Posterior vena cava (tissue), 2 donors: ENCODE data around the gene TSHZ1. TPM values are rescaled to one million over a fixed set of nuclear protein-coding genes. Genes with fewer than 3 reads are reported as not detected.
"Not testable (repeated sequence)": the region's sequence is repeated elsewhere in the genome, so short reads cannot be mapped to it uniquely, and the experiment has no call there.

Experiments
- DNase-seq: peaks from one replicate; pipeline ENCODE4 v3.0.0-alpha.2; 2020; ENCODE audit warnings: low spot score
- intact Hi-C, 2 donors: fragments of 100-400 bp; cut with DNase I; formaldehyde crosslinking; loops; one replicate each; pipeline versions ENCODE4 v1.14.1 to v1.14.2; 2022 to 2023
- total RNA-seq, 2 donors: library from RNA; stranded (reverse); fragmentation: NEBNext Ultra II Directional; extraction: Animal tissue kit (Norgen Biotek cat#: 25700); gene quantifications; one replicate each; pipeline ENCODE4 v1.2.1, GENCODE V29; 2021
- donor health status: DM: yes; HTN: yes; CAD: no.
- donor health status: DM: yes; HTN: yes; CAD: no.

The TSHZ1 gene
- total RNA-seq, 2 donors from 2014 or later: 18.5 to 19.0 TPM

DNA sequence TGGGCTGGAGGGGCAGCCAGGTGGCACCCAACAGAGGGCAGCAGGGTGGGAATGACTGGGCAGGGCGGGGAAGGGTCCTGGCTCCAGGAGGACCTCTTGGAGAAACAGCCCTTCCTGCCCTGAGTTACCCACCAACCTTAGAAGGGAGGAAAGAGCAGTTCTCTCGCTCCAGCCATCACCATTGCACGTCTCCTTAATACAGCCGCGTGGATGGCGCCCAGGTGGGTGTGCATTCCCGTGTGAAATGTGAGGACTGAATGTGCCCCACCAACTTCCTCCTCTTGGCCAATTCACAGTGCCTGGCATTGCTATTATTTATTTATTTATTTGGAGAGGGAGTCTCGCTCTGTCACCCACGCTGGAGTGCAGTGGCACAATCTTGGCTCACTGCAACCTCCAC is 109.9 kb downstream of the TSHZ1 start:
- intact Hi-C loops: loop anchor here in 1 of 2 donors (10.0 kb wide), 1 partner anchor 126 kb away; no protein-coding TSS in a partner anchor
- no peak for DNase-seq

DNA sequence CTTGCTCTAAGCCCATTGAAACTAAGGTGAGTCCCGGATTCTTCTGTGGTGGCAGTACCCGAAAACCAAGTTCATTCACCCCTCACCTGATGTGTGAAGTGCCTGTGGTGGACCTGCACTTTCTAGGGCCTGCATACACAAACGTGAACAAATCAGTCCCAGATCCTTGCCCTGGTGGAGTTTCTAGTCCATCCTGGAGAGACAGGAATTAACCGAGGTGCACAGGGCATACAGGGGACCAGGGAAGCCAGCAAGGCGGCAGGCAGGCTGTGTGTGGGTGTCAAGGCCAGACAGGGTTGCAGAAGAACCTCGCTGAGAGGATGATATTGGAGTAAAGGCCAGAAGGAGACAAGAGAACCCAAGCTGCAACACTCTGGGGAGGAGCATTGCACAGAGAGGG is 110.8 kb downstream of the TSHZ1 start:
- DNase-seq: no peak

DNA sequence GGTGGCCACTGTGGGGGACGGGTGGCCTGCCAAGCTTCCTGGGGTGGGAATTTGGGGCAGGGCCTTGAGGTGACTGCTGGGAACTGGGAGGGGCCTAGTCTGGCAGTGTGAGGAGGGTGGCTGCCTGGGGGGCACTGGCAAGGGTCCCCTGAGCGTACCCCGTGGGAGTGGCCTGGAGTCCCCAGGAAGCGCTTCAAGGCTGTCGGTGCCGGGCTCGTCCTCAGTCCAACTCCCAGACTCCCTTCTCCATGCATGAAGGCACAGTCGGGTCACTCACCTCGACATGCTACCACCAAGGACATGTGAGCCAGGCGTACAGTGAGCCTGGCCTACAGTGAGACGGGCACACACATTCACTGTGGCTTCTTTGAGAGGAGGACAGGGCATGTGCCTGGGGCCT is 111.6 kb downstream of the TSHZ1 start:
- intact Hi-C loops: loop anchor here in 1 of 2 donors (10.0 kb wide), 1 partner anchor 127 kb away; no protein-coding TSS in a partner anchor
- DNase-seq: no peak

More for the DNA sequence above, 110.8 kb downstream of the TSHZ1 start:
- intact Hi-C loops: loop anchor here in 1 of 2 donors (10.0 kb wide), 1 partner anchor 127 kb away; no protein-coding TSS in a partner anchor

DNA sequence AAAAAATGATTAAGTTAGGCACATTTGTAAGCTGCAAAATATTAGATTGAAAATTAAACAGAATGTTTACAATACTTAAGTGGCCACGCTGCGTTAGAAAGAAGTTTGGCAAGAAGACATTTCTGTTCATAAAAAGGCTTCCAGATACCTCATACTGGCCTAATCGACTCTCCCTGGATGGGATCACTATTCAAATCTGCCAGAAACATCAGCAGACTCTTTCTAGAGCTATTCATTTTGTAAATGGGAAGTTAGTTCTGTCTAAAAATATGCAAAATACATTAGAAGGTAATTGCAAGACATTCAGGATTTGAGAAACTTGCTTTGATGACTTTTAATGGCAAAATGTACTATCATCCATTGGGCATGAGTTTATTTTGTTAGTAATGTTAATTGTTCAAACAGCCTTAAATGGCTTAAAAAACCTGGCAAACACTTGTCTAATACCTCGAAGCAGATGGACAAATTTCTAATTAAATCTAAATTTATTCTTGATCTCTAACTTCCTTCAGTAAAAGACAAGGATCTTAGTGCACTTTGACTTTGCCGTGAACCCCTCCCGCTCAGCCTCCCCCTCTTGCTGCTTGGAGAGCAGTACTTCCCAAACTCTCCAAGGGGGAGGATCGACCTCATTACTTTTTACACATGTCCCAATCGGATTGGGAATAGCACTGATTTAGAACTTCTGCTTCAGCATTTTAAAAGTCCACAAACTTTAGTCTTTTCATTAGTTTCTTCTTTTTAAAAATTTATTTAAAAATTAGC is 113.4 kb downstream of the TSHZ1 start:
- DNase-seq: no peak
- intact Hi-C loops: loop anchor here in 1 of 2 donors (10.0 kb wide), 1 partner anchor 129 kb away; no protein-coding TSS in a partner anchor

DNA sequence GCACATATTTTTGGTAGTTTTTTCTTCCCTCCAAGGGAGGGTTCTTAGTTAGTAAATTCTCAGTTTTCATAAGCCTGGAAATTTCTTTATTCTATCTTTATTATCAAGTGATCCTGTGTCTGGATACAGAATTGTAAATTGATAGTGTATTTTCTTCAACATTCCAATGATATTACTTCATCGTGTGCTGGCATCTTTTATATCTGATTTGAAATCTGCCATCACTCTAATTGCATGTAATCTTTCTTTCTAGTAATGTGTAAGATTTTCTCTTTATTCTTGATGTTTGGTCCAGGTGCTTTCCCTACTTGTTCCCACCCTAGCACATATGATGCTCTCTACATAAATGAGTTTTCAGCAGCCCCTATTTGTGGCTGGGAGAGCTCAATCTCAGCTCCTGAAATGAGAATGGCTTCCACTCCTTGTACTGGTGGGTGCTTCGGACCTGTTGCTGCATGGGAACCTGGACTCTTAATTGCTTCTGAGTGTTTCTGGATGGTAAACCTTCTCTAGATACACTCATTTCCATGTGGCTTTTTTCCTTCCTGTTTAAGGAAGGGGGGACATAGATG is 114.2 kb downstream of the TSHZ1 start:
- DNase-seq: no peak
- intact Hi-C loops: loop anchor here in 1 of 2 donors (10.0 kb wide), 1 partner anchor 130 kb away; no protein-coding TSS in a partner anchor

DNA sequence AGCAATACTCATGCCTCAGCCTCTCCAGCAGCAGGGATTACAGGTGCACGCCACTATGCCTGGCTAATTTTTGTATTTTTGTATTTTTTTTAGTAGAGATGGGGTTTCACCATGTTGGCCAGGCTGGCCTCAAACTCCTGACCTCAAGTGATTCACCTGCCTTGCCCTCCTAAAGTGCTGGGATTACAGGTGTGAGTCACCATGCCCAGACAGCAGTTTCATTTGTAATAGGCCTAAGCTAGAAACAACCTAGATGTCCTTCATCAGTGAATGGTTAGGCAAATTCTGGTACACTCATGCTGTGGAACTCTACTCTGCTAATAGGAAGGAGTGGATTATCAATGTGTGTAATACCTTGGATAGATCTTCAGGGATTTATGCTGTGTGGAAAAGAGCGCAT is 119.2 kb downstream of the TSHZ1 start:
- intact Hi-C loops: loop anchor here in 1 of 2 donors (10.0 kb wide), 1 partner anchor 135 kb away; no protein-coding TSS in a partner anchor
- DNase-seq: not testable (repeated sequence)

DNA sequence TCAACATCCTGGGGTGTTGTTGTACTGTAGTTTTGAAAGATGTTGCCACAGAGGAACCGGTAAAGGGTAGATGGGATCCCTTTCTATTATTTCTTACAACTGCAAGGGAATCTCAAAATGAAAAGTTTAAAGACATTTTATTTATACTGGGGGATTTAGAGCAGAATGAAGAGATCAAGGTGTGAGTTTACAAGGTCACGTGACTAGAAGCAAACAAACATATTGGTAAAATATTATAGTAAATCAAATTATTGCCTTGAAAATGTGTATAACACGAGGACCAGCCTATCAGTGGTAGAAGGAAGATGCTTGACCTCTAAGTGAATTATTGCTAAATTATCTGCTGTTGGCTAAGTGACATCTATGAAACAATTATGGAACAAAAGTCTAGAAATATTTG is 119.7 kb downstream of the TSHZ1 start:
- intact Hi-C loops: no loop called here
- no peak for DNase-seq

DNA sequence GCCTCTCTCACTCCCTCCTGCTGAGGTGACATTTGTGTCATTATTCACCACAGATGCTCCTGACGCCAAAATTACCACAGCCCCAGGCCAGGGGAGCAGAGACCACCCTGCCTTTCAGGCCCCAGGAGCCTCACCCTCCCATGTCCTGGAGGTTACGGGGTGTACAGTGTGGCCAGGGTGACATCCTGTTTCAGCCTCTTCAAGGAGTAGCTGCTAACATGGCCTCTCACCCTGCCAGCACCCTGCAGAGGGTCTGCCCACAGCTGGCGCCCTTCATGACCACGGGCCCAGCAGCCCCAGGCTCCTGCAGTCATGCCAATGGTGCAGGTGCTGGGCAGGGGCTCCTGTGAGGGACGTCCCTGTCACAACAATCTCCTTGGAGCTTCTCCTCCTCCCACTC is 124.3 kb downstream of the TSHZ1 start:
- intact Hi-C loops: no loop called here
- no peak for DNase-seq

DNA sequence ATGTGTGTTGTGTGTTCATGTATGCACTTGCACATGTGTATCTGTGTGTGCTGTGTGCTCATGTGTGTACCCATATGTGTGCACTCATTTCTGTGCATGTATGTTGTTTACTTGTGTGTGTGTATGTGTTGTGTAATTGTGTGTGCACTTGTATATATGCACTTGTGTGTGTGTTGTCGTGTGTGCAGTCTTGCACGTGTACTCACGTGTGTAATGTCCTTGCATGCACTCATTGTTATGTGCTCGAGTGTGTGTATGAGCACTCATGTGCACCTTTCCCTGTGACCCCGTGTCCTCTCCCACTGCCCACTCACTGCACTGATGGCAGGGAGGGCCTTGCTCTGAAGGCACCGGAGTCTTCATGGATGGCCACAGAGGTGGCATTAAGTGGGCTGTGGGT is 124.9 kb downstream of the TSHZ1 start:
- no peak for DNase-seq
- intact Hi-C loops: no loop called here

DNA sequence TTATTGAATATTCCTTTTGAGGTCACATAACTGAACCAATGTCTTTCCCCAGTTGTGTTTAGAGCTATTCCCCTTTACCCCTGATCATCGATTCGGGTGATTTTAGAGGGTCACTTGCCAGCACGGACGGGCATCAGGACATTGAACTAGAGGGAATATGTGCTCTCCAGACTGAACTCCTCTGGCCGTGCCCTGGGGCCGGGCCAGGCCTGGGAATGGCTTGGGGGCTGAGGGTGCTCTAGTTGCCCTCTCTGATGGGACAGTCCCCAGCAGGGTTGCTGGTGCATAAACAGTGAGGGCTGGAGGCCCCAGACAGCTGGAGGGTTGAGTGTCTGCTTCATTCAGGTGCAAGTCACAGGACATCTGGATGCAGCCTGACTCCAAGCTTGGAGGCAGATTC is 126.2 kb downstream of the TSHZ1 start:
- no peak for DNase-seq
- intact Hi-C loops: no loop called here

DNA sequence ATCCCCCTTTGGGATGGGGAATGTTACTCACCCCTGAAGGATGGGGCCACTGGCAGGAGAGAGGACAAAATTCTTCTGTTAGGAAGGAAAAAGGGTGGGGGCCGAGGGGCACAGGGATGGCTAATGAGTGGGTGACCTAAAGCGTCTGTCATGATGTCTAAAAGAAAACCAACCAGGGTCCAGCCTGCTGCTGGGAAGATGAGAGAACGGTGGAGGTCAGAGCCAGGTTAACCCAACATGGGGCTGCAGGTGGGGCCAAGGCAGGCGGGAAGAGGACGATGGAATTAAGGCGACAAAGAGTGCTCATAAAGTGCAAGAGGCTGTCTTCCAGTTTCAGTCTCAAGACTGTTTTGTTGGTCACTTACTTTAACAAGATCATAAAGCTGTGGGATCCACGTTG is 126.8 kb downstream of the TSHZ1 start:
- intact Hi-C loops: no loop called here

DNA sequence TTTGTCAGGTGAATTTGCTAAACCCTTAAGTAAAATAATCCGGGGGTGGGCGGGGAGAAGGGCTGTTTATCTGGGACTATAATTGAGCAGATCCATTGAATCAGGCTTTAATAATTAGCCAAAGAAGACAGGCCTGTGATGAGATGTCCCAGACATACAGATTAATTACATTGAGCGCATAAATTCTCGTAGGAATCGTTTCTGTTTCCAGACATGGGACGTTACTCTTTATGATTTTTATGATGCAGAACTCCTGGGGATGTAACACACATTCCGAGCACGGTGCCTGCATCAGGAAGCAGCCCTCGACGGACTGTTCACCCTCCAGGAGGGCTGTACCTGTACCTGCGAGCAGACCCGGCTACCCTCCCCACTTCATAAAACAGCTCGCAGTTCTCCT is 128.0 kb downstream of the TSHZ1 start:
- intact Hi-C loops: no loop called here
- no peak for DNase-seq

More for the DNA sequence above, 126.8 kb downstream of the TSHZ1 start:
- DNase-seq: no peak

Other genes starting within 250 kb of the TSHZ1 start
- gene PTGR3, start 1.7 kb upstream of the TSHZ1 start, total RNA-seq: 10 to 100 TPM; 13.7 to 15.8 TPM
- gene SMIM21, start 216.9 kb downstream of the TSHZ1 start, total RNA-seq: not detected